ENCODE results near the gene HOXA6. TPM values are rescaled to one million over a fixed set of nuclear protein-coding genes. Genes with fewer than 3 reads are reported as not detected.

The HOXA6 gene
- total and polyA plus RNA-seq, 9 of the 15 experiments (the other 6 are each of a cell fraction or from before 2014, with no cell fraction given) = not detected

DNA sequence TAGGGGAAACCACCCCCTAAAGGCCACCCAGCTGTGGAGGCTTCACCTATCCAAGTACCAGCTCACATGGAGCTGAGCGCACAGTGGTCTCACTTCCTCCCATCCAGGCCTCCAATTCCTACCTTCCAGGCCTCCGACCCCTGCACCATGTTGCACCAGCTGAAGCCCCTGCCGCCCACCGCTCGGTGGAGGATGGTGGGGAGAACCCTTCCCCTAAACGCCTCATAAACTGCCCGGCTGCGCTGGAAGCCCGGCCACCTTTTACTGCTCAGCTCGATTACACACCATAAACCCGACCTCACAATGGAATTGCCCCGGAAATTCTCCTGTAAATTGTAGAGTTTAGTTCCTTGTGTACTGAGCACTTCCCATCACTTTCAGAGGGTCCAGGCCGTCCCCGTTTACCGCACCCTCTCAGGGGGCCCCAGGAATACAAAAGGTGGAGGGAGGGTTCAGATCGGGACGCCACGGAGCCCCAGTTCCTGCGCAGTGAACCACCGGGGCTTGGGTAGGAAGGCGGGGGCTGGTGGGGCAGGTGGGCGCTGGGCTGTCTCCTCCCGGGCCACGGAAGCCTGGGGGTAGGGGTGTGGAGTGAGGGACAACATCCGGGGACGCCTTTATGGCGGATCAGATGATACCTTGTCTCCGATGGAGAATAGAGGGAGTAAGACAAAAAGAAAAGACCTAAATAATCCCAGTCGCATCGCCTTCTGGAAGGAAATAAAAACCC lies 10.3 kb upstream of the HOXA6 start (continued):
- TF ChIP-seq DIDO1 (tag; IDR thresholded peaks at IDR 0.05; ENCODE audit: low read depth) = no peak
- TF ChIP-seq, protein P1, sequence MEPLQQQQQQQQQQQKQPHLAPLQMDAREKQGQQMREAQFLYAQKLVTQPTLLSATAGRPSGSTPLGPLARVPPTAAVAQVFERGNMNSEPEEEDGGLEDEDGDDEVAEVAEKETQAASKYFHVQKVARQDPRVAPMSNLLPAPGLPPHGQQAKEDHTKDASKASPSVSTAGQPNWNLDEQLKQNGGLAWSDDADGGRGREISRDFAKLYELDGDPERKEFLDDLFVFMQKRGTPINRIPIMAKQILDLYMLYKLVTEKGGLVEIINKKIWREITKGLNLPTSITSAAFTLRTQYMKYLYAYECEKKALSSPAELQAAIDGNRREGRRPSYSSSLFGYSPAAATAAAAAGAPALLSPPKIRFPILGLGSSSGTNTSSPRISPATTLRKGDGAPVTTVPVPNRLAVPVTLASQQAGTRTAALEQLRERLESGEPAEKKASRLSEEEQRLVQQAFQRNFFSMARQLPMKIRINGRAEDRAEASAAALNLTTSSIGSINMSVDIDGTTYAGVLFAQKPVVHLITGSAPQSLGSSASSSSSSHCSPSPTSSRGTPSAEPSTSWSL (CRISPR knock-in tag; IDR thresholded peaks at IDR 0.05; ENCODE audit: borderline replicate concordance) = no peak
- TF ChIP-seq ZNF280A (IDR thresholded peaks at IDR 0.05; ENCODE audit: low read depth, partially characterized antibody) = no peak

DNA sequence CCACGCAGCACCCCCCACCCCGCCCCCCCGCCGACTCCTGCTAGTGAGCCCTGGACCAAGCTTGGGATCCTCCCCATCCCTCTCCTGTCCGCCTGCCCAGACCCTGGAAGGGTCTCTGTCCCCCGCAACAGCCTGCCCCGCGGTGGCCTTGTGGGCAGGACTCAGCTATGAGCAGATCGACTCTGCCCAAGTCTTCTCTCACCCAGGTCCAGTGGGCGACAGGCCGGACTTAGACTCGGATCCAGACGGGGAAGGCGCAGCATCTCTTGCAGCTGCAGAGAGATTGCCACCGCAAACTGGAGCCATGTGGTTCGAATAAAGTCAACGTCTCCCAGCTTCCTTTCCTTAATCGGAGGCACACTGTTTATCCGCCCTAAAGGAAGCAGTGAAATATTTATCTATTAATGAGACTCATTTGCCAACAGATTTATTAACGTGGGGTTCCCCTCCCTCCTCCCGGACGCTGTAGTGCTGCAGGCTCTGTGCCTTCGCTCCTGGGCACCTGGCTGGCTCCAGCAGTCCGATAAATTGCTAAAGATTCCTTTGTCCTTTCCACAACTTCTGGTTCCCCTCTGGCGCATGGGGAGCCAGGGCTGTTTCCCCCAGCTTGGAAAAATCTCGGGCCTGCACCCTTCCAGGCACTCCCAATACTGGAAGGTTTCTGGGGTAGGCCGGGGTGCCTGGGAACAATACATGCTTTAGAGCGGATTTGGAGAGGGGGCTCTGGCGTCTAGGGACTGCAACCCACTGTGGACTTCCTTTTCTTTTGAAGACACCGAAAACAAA lies 9.5 kb upstream of the HOXA6 start:
- TF ChIP-seq, protein P2, sequence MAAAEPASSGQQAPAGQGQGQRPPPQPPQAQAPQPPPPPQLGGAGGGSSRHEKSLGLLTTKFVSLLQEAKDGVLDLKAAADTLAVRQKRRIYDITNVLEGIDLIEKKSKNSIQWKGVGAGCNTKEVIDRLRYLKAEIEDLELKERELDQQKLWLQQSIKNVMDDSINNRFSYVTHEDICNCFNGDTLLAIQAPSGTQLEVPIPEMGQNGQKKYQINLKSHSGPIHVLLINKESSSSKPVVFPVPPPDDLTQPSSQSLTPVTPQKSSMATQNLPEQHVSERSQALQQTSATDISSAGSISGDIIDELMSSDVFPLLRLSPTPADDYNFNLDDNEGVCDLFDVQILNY (CRISPR knock-in tag; IDR thresholded peaks at IDR 0.05) = no peak
- TF ChIP-seq SMC3 (conservative IDR thresholded peaks at IDR 0.05; ENCODE audit: insufficient read depth, low read depth, low read length) (no peak), CBFA2T2 (conservative IDR thresholded peaks at IDR 0.05) (no peak), POLR2AphosphoS5 (IDR thresholded peaks at IDR 0.05; ENCODE audit: control insufficient read depth, insufficient read depth, low read depth, low read length) (no peak)
- TF ChIP-seq, protein P3, sequence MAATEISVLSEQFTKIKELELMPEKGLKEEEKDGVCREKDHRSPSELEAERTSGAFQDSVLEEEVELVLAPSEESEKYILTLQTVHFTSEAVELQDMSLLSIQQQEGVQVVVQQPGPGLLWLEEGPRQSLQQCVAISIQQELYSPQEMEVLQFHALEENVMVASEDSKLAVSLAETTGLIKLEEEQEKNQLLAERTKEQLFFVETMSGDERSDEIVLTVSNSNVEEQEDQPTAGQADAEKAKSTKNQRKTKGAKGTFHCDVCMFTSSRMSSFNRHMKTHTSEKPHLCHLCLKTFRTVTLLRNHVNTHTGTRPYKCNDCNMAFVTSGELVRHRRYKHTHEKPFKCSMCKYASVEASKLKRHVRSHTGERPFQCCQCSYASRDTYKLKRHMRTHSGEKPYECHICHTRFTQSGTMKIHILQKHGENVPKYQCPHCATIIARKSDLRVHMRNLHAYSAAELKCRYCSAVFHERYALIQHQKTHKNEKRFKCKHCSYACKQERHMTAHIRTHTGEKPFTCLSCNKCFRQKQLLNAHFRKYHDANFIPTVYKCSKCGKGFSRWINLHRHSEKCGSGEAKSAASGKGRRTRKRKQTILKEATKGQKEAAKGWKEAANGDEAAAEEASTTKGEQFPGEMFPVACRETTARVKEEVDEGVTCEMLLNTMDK (IDR thresholded peaks at IDR 0.05; ENCODE audit: borderline replicate concordance, insufficient read depth, low read depth, low read length, poor library complexity, severe bottlenecking) = no peak
- Histone ChIP-seq H3K9me1 (ENCODE audit: control insufficient read depth, insufficient read depth, low read length) (no peaks in the 10 kb centered on the region), H2AFZ (ENCODE audit: low read depth, low read length) (no peak overlapping the region), H3K36me3 (ENCODE audit: control insufficient read depth, insufficient read depth, low read length) (no peaks in the 10 kb centered on the region), H3K27me3 (ENCODE audit: control insufficient read depth in 2 of 2, insufficient read depth in 2 of 2, low read length in 2 of 2) (peaks cover 20 to 83% of the 10 kb centered on the region in 2 experiments; a peak in 4 of 5 replicates), H3K27ac (ENCODE audit: extremely low read depth, low read depth, low read length) (no peak overlapping the region), H3K9me3 (replicated peaks; ENCODE audit: control insufficient read depth, insufficient read depth, low read depth, low read length) (no peaks in the 10 kb centered on the region), H3K9ac (ENCODE audit: insufficient read depth in 1 of 2, low read depth in 2 of 2, low read length in 2 of 2) (no peak overlapping the region), H3K4me3 (no peak overlapping the region), H4K20me1 (replicated peaks; ENCODE audit: control insufficient read depth, insufficient read depth, low read length) (no peaks in the 10 kb centered on the region), H3K4me1 (replicated peaks in 1 of 2; ENCODE audit: control insufficient read depth in 2 of 2, insufficient read depth in 2 of 2, low read length in 2 of 2) (peaks cover 0 to 18% of the 10 kb centered on the region in 2 experiments; a peak in 2 of 5 replicates), H3K4me2 (ENCODE audit: insufficient read depth, low read length) (no peak overlapping the region), H3K79me2 (ENCODE audit: control insufficient read depth, insufficient read depth, low read length) (no peaks in the 10 kb centered on the region)
- WGBS (ENCODE audit: insufficient coverage, low coverage, missing lambda C conversion rate) = 14% methylated on average over 28 of the region's 30 CpGs
- POLR2A ChIA-PET = interaction anchor here (0.6 kb wide), 1 partner anchor 510 kb away, joined by 4 read pairs; no protein-coding TSS in a partner anchor
- in situ Hi-C loops (cut with MboI) (loop anchor here (25.0 kb wide), 3 partner anchors 645 to 1270 kb away; no protein-coding TSS in a partner anchor), intact Hi-C loops (cut with micrococcal nuclease) (no loop called here)
- CTCF ChIA-PET (ENCODE audit: low intra/inter-chr PET ratio) = no interaction called here
- DNase-seq (ENCODE audit: extremely low read depth in 1 of 4, low spot score in 3 of 4) = no peak
- no peak for ATAC-seq
- FAIRE-seq = no peak
- no TSS peak for BruUV-seq (replicated peaks)
